ENCODE results near the gene SCRN1. TPM values are rescaled to one million over a fixed set of nuclear protein-coding genes. Genes with fewer than 3 reads are reported as not detected.

SCRN1 gene
- total and polyA plus RNA-seq, 4 donors: 78.2 to 185 (median 147) TPM

- Histone ChIP-seq H3K9me3 (ENCODE audit: control insufficient read depth, insufficient read depth, low read length) (no peaks in the 10 kb centered on the region), H3K4me3 (ENCODE audit: low read depth, low read length) (no peak overlapping the region), H3K4me1 (ENCODE audit: control insufficient read depth, insufficient read depth, low read length) (no peaks in the 10 kb centered on the region), H3K36me3 (ENCODE audit: control insufficient read depth, insufficient read depth, low read length) (peaks cover 4% of the 10 kb centered on the region), H3K27me3 (ENCODE audit: control insufficient read depth, insufficient read depth, low read length) (no peaks in the 10 kb centered on the region), H3K27ac (ENCODE audit: low read depth, low read length) (no peak overlapping the region)
- no peak for DNase-seq (ENCODE audit: low read depth in 4 of 6, low spot score in 6 of 6)
- WGBS (ENCODE audit: insufficient coverage): 72% methylated on average over 5 of the region's 6 CpGs
Observed at GRCh38 chr7:30010021-30010420, 20.4 kb upstream of the SCRN1 start.

GRCh38 chr7:30005464-30005863 is 15.9 kb upstream of the SCRN1 start:
- Histone ChIP-seq H3K4me1 (ENCODE audit: control insufficient read depth, insufficient read depth, low read length) (no peaks in the 10 kb centered on the region), H3K27ac (ENCODE audit: low read depth, low read length) (no peak overlapping the region), H3K36me3 (ENCODE audit: control insufficient read depth, insufficient read depth, low read length) (no peaks in the 10 kb centered on the region), H3K9me3 (ENCODE audit: control insufficient read depth, insufficient read depth, low read length) (no peaks in the 10 kb centered on the region), H3K4me3 (ENCODE audit: low read depth, low read length) (no peak overlapping the region), H3K27me3 (ENCODE audit: control insufficient read depth, insufficient read depth, low read length) (no peaks in the 10 kb centered on the region)
- WGBS (ENCODE audit: insufficient coverage): 33% methylated on average over 1 of the region's 3 CpGs
- DNase-seq (ENCODE audit: low read depth in 4 of 6, low spot score in 6 of 6): peak in 1 of 6 donors; percentile 78

- H3K27ac ChIP-seq (ENCODE audit: low read depth, low read length): no peak overlapping the region
- no peaks in the 10 kb centered on the region for H3K27me3 ChIP-seq (ENCODE audit: control insufficient read depth, insufficient read depth, low read length)
- H3K36me3 ChIP-seq (ENCODE audit: control insufficient read depth, insufficient read depth, low read length): no peaks in the 10 kb centered on the region
- H3K9me3 ChIP-seq (ENCODE audit: control insufficient read depth, insufficient read depth, low read length): no peaks in the 10 kb centered on the region
- no peak for DNase-seq (ENCODE audit: low read depth in 4 of 6, low spot score in 6 of 6)
- H3K4me3 ChIP-seq (ENCODE audit: low read depth, low read length): no peak overlapping the region
- no peaks in the 10 kb centered on the region for H3K4me1 ChIP-seq (ENCODE audit: control insufficient read depth, insufficient read depth, low read length)
- WGBS (ENCODE audit: insufficient coverage): 58% methylated on average over 4 of the region's 6 CpGs
Observed at GRCh38 chr7:30003098-30003497, 13.5 kb upstream of the SCRN1 start.

- no CpG with 5 or more reads among the region's 2 CpGs for WGBS (ENCODE audit: insufficient coverage)
- no peak overlapping the region for H3K27ac ChIP-seq (ENCODE audit: low read depth, low read length)
Observed at GRCh38 chr7:30001998-30002397, 12.4 kb upstream of the SCRN1 start.

GRCh38 chr7:29998489-29998888 is 8.9 kb upstream of the SCRN1 start:
- Histone ChIP-seq H3K4me3 (ENCODE audit: low read depth, low read length) (no peak overlapping the region), H3K27ac (ENCODE audit: low read depth, low read length) (no peak overlapping the region), H3K4me1 (ENCODE audit: control insufficient read depth, insufficient read depth, low read length) (no peaks in the 10 kb centered on the region), H3K36me3 (ENCODE audit: control insufficient read depth, insufficient read depth, low read length) (no peaks in the 10 kb centered on the region), H3K9me3 (ENCODE audit: control insufficient read depth, insufficient read depth, low read length) (peaks cover 2% of the 10 kb centered on the region), H3K27me3 (ENCODE audit: control insufficient read depth, insufficient read depth, low read length) (no peaks in the 10 kb centered on the region)
- no peak for DNase-seq (ENCODE audit: low read depth in 4 of 6, low spot score in 6 of 6)

More at GRCh38 chr7:30001998-30002397, 12.4 kb upstream of the SCRN1 start:
- no peaks in the 10 kb centered on the region for H3K36me3 ChIP-seq (ENCODE audit: control insufficient read depth, insufficient read depth, low read length)
- no peaks in the 10 kb centered on the region for H3K4me1 ChIP-seq (ENCODE audit: control insufficient read depth, insufficient read depth, low read length)
- no peak overlapping the region for H3K4me3 ChIP-seq (ENCODE audit: low read depth, low read length)
- no peaks in the 10 kb centered on the region for H3K9me3 ChIP-seq (ENCODE audit: control insufficient read depth, insufficient read depth, low read length)
- H3K27me3 ChIP-seq (ENCODE audit: control insufficient read depth, insufficient read depth, low read length): no peaks in the 10 kb centered on the region
- peak in 1 of 6 donors; percentile 58 for DNase-seq (ENCODE audit: low read depth in 4 of 6, low spot score in 6 of 6)

GRCh38 chr7:29996321-29996720 is 6.7 kb upstream of the SCRN1 start:
- Histone ChIP-seq H3K36me3 (ENCODE audit: control insufficient read depth, insufficient read depth, low read length) (no peaks in the 10 kb centered on the region), H3K4me1 (ENCODE audit: control insufficient read depth, insufficient read depth, low read length) (no peaks in the 10 kb centered on the region), H3K27me3 (ENCODE audit: control insufficient read depth, insufficient read depth, low read length) (no peaks in the 10 kb centered on the region), H3K4me3 (ENCODE audit: low read depth, low read length) (no peak overlapping the region), H3K27ac (ENCODE audit: low read depth, low read length) (no peak overlapping the region), H3K9me3 (ENCODE audit: control insufficient read depth, insufficient read depth, low read length) (peaks cover 3% of the 10 kb centered on the region)
- DNase-seq (ENCODE audit: low read depth in 4 of 6, low spot score in 6 of 6): no peak

GRCh38 chr7:29995652-29996051 is 6.1 kb upstream of the SCRN1 start:
- Histone ChIP-seq H3K27me3 (ENCODE audit: control insufficient read depth, insufficient read depth, low read length) (no peaks in the 10 kb centered on the region), H3K4me3 (ENCODE audit: low read depth, low read length) (no peak overlapping the region), H3K27ac (ENCODE audit: low read depth, low read length) (no peak overlapping the region), H3K36me3 (ENCODE audit: control insufficient read depth, insufficient read depth, low read length) (no peaks in the 10 kb centered on the region), H3K4me1 (ENCODE audit: control insufficient read depth, insufficient read depth, low read length) (no peaks in the 10 kb centered on the region), H3K9me3 (ENCODE audit: control insufficient read depth, insufficient read depth, low read length) (peaks cover 3% of the 10 kb centered on the region)
- no peak for DNase-seq (ENCODE audit: low read depth in 4 of 6, low spot score in 6 of 6)

GRCh38 chr7:29993140-29993539 is 3.5 kb upstream of the SCRN1 start:
- H3K36me3 ChIP-seq (ENCODE audit: control insufficient read depth, insufficient read depth, low read length): no peaks in the 10 kb centered on the region
- DNase-seq (ENCODE audit: low read depth in 4 of 6, low spot score in 6 of 6): no peak
- H3K4me1 ChIP-seq (ENCODE audit: control insufficient read depth, insufficient read depth, low read length): peaks cover 5% of the 10 kb centered on the region
- H3K27ac ChIP-seq (ENCODE audit: low read depth, low read length): no peak overlapping the region
- no CpG with 5 or more reads among the region's 4 CpGs for WGBS (ENCODE audit: insufficient coverage)
- no peak overlapping the region for H3K4me3 ChIP-seq (ENCODE audit: low read depth, low read length)
- H3K9me3 ChIP-seq (ENCODE audit: control insufficient read depth, insufficient read depth, low read length): peaks cover 3% of the 10 kb centered on the region
- H3K27me3 ChIP-seq (ENCODE audit: control insufficient read depth, insufficient read depth, low read length): no peaks in the 10 kb centered on the region

- Histone ChIP-seq H3K27me3 (ENCODE audit: control insufficient read depth, insufficient read depth, low read length) (no peaks in the 10 kb centered on the region), H3K4me3 (ENCODE audit: low read depth, low read length) (no peak overlapping the region), H3K9me3 (ENCODE audit: control insufficient read depth, insufficient read depth, low read length) (peaks cover 3% of the 10 kb centered on the region), H3K4me1 (ENCODE audit: control insufficient read depth, insufficient read depth, low read length) (peaks cover 10% of the 10 kb centered on the region), H3K36me3 (ENCODE audit: control insufficient read depth, insufficient read depth, low read length) (no peaks in the 10 kb centered on the region), H3K27ac (ENCODE audit: low read depth, low read length) (no peak overlapping the region)
- no peak for DNase-seq (ENCODE audit: low read depth in 4 of 6, low spot score in 6 of 6)
- 96% methylated on average over 4 of the region's 5 CpGs for WGBS (ENCODE audit: insufficient coverage)
Observed at GRCh38 chr7:29991937-29992336, 2.3 kb upstream of the SCRN1 start.

- H3K9me3 ChIP-seq (ENCODE audit: control insufficient read depth, insufficient read depth, low read length): peaks cover 3% of the 10 kb centered on the region
- H3K4me1 ChIP-seq (ENCODE audit: control insufficient read depth, insufficient read depth, low read length): peaks cover 10% of the 10 kb centered on the region
- no peaks in the 10 kb centered on the region for H3K36me3 ChIP-seq (ENCODE audit: control insufficient read depth, insufficient read depth, low read length)
- H3K4me3 ChIP-seq (ENCODE audit: low read depth, low read length): no peak overlapping the region
- no peak for DNase-seq (ENCODE audit: low read depth in 4 of 6, low spot score in 6 of 6)
- no peaks in the 10 kb centered on the region for H3K27me3 ChIP-seq (ENCODE audit: control insufficient read depth, insufficient read depth, low read length)
- 89% methylated on average over 4 of the region's 4 CpGs for WGBS (ENCODE audit: insufficient coverage)
- H3K27ac ChIP-seq (ENCODE audit: low read depth, low read length): no peak overlapping the region
Observed at GRCh38 chr7:29990931-29991330, 1.3 kb upstream of the SCRN1 start.
